ENCODE results near the gene SCYGR3. TPM values are rescaled to one million over a fixed set of nuclear protein-coding genes. Genes with fewer than 3 reads are reported as not detected.

The SCYGR3 gene
- total RNA-seq, 1 experiment from 2014 or later = not detected

DNA sequence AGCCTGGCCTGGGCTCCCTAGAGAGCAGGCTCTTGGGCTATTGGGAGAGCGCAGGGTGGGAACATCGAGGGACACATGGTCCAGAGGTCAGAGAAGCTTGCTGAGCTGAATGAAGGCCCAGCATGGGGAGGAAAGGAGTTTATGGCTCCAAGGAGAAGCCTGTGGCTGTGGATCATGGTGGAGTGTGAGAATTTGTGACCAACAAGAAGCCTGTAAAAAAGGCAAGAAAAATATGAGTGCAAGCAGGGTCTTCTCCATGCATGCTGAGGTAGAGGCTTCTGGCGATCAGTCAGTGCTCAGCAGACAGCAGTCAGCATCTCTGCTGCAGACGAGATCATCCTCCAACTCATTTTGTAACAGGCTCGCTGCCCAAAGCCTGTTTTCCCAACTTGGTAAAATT is 1.3 kb upstream of the SCYGR3 start:
- H2BK20ac ChIP-seq (ENCODE audit: low read depth, low read length, poor library complexity, severe bottlenecking) = no peak overlapping the region
- H4K5ac ChIP-seq (ENCODE audit: insufficient read length, low read depth, low read length) = no peak overlapping the region
- no peak overlapping the region for H2BK15ac ChIP-seq (ENCODE audit: low read depth, low read length)
- no CpG with 5 or more reads among the region's 5 CpGs for WGBS (ENCODE audit: extremely low coverage, insufficient read length, low lambda C conversion rate)
- H3K23ac ChIP-seq (ENCODE audit: insufficient read length, low read depth, low read length) = no peak overlapping the region
- no peak overlapping the region for H3K4ac ChIP-seq (ENCODE audit: low read depth, low read length)
- H3K79me1 ChIP-seq (ENCODE audit: insufficient read depth, low read depth, low read length, poor library complexity, severe bottlenecking) = no peaks in the 10 kb centered on the region
- H2BK5ac ChIP-seq (ENCODE audit: insufficient read length, low read length) = no peak overlapping the region
- DNase-seq = no peak
- H3K79me2 ChIP-seq (ENCODE audit: insufficient read depth, low read length) = no peaks in the 10 kb centered on the region
- no peak overlapping the region for H3K9ac ChIP-seq (ENCODE audit: extremely low read depth, insufficient read length, low read length)
- H2AFZ ChIP-seq (ENCODE audit: low read length) = no peak overlapping the region
- no peak overlapping the region for H3T11ph ChIP-seq (ENCODE audit: low read length)
- no peak overlapping the region for H2BK12ac ChIP-seq (ENCODE audit: insufficient read length, low read depth, low read length)
- H4K20me1 ChIP-seq (ENCODE audit: control insufficient read depth, insufficient read depth, insufficient read length) = no peaks in the 10 kb centered on the region
- no peak overlapping the region for H3K27ac ChIP-seq (ENCODE audit: insufficient read length, low read depth, low read length)
- no peak overlapping the region for H3K14ac ChIP-seq (ENCODE audit: insufficient read depth, low read length)
- no peak overlapping the region for H4K8ac ChIP-seq (replicated peaks; ENCODE audit: insufficient read length, low read depth, low read length)
- H3K4me3 Mint-ChIP-seq = no peak overlapping the region
- peaks cover 8% of the 10 kb centered on the region for H3K27me3 Mint-ChIP-seq (ENCODE audit: low read depth)
- H3K4me1 Mint-ChIP-seq = peaks cover 22 to 23% of the 10 kb centered on the region in 2 experiments
- no peaks in the 10 kb centered on the region for H3K9me3 ChIP-seq (ENCODE audit: control insufficient read depth, low read depth, low read length)
- TF ChIP-seq, protein P1, sequence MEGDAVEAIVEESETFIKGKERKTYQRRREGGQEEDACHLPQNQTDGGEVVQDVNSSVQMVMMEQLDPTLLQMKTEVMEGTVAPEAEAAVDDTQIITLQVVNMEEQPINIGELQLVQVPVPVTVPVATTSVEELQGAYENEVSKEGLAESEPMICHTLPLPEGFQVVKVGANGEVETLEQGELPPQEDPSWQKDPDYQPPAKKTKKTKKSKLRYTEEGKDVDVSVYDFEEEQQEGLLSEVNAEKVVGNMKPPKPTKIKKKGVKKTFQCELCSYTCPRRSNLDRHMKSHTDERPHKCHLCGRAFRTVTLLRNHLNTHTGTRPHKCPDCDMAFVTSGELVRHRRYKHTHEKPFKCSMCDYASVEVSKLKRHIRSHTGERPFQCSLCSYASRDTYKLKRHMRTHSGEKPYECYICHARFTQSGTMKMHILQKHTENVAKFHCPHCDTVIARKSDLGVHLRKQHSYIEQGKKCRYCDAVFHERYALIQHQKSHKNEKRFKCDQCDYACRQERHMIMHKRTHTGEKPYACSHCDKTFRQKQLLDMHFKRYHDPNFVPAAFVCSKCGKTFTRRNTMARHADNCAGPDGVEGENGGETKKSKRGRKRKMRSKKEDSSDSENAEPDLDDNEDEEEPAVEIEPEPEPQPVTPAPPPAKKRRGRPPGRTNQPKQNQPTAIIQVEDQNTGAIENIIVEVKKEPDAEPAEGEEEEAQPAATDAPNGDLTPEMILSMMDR (conservative IDR thresholded peaks at IDR 0.05) = no peak
- no peak overlapping the region for H3K4me2 ChIP-seq (ENCODE audit: insufficient read depth, insufficient read length, low read length)
- no peaks in the 10 kb centered on the region; a peak in 1 of 5 replicates for H3K9me3 Mint-ChIP-seq
- no peak overlapping the region for H2BK120ac ChIP-seq (ENCODE audit: low read depth, low read length, poor library complexity, severe bottlenecking)
- H3K27me3 ChIP-seq (ENCODE audit: insufficient read depth, low read length) = no peaks in the 10 kb centered on the region; the same call in 1 of the 2 replicates
- H4K91ac ChIP-seq (ENCODE audit: insufficient read length, low read depth, low read length) = no peak overlapping the region
- H3K27ac Mint-ChIP-seq = peak overlapping the region in 1 of 3 experiments; percentile 31; a peak in 2 of 7 replicates
- no peak overlapping the region for H3K56ac ChIP-seq (ENCODE audit: insufficient read length, low read depth, low read length)
- no peaks in the 10 kb centered on the region for H3K23me2 ChIP-seq (ENCODE audit: insufficient read length, low read depth, low read length, poor library complexity, severe bottlenecking)
- H2AK5ac ChIP-seq (ENCODE audit: insufficient read length, low read length) = no peak overlapping the region
- H3K36me3 Mint-ChIP-seq (ENCODE audit: insufficient read depth in 1 of 3, low read depth in 3 of 3) = no peaks in the 10 kb centered on the region
- no peak overlapping the region for H3K18ac ChIP-seq (ENCODE audit: insufficient read length, low read depth, low read length)
- 0 out of 2 replicates have a peak, but pooled peaks cover 5% of the 10 kb centered on the region for H3K4me1 ChIP-seq (ENCODE audit: insufficient read depth, low read length)
